Activated CD4-positive, alpha-beta memory T cell treated with anti-CD3 and anti-CD28 coated beads for 36 hours (primary cell): ENCODE measurements around the gene SLC5A9. TPM values are rescaled to one million over a fixed set of nuclear protein-coding genes. Genes with fewer than 3 reads are reported as not detected.
"Not testable (repeated sequence)": the region's sequence is repeated elsewhere in the genome, so short reads cannot be mapped to it uniquely, and the experiment has no call there.

Source experiments
- CTCF ChIA-PET: fragments of 350-600 bp; sonication (Branson Sonifier 250); formaldehyde crosslinking; loops from one replicate; lab custom pipeline; 2021; ENCODE audit warnings: antibody characterized with exemption, inconsistent platforms; lab: Charles Lee
- POLR2A ChIA-PET: fragments of 350-600 bp; sonication (Branson Sonifier 250); formaldehyde crosslinking; loops from one replicate; lab custom pipeline; 2021; ENCODE audit warnings: antibody characterized with exemption; lab: Charles Lee
- DNase-seq: peaks from one replicate; pipeline ENCODE4 v3.0.0-alpha.2; 2020
- H3K27ac Mint-ChIP-seq: one replicate; pipeline ENCODE4 v1.8.0; 2021; ENCODE audit warnings: mixed read lengths
- H3K27me3 Mint-ChIP-seq: one replicate; pipeline ENCODE4 v1.8.0; 2021; ENCODE audit warnings: mixed read lengths
- H3K36me3 Mint-ChIP-seq: one replicate; pipeline ENCODE4 v1.8.0; 2021; ENCODE audit warnings: mixed read lengths
- H3K4me1 Mint-ChIP-seq: one replicate; pipeline ENCODE4 v1.8.0; 2021; ENCODE audit warnings: low read depth, mixed read lengths
- H3K4me3 Mint-ChIP-seq: one replicate; pipeline ENCODE4 v1.8.0; 2021; ENCODE audit warnings: mild to moderate bottlenecking, mixed read lengths
- H3K9me3 Mint-ChIP-seq: one replicate; pipeline ENCODE4 v1.8.0; 2021; ENCODE audit warnings: mixed read lengths
- intact Hi-C: fragments of 100-400 bp; cut with micrococcal nuclease; formaldehyde crosslinking; loops from one replicate; pipeline ENCODE4 v1.15.1; 2023
- total RNA-seq, 2 experiments: library from RNA; stranded (reverse); gene quantifications; one replicate each; pipeline ENCODE4 v1.2.3, GENCODE V29; 2021

SLC5A9 gene
- total RNA-seq, 2 experiments from 2014 or later = not detected

GRCh38 chr1:48250572-48250971 lies 28.1 kb downstream of the SLC5A9 start:
- no peak for DNase-seq
- intact Hi-C loops = no loop called here
- ChIA-PET POLR2A (no interaction called here), CTCF (no interaction called here)
- H3K27ac Mint-ChIP-seq = no peak overlapping the region
- H3K4me1 Mint-ChIP-seq = no peaks in the 10 kb centered on the region
- no peak overlapping the region for H3K4me3 Mint-ChIP-seq
- H3K36me3 Mint-ChIP-seq = no peaks in the 10 kb centered on the region
- H3K9me3 Mint-ChIP-seq = no peaks in the 10 kb centered on the region
- H3K27me3 Mint-ChIP-seq = peaks cover 5% of the 10 kb centered on the region

GRCh38 chr1:48251323-48251722 lies 28.8 kb downstream of the SLC5A9 start:
- ChIA-PET POLR2A (no interaction called here), CTCF (interaction anchor here (0.9 kb wide), 1 partner anchor 51 kb away, joined by 3 read pairs; no protein-coding TSS in a partner anchor)
- Mint-ChIP-seq H3K36me3 (no peaks in the 10 kb centered on the region), H3K27ac (no peak overlapping the region), H3K9me3 (no peaks in the 10 kb centered on the region), H3K4me3 (no peak overlapping the region), H3K4me1 (no peaks in the 10 kb centered on the region), H3K27me3 (peaks cover 5% of the 10 kb centered on the region)
- intact Hi-C loops = no loop called here
- DNase-seq = no peak

GRCh38 chr1:48251821-48252220 lies 29.3 kb downstream of the SLC5A9 start:
- Mint-ChIP-seq H3K9me3 (no peaks in the 10 kb centered on the region), H3K27ac (no peak overlapping the region), H3K4me3 (no peak overlapping the region), H3K27me3 (peaks cover 5% of the 10 kb centered on the region), H3K4me1 (no peaks in the 10 kb centered on the region), H3K36me3 (no peaks in the 10 kb centered on the region)
- ChIA-PET POLR2A (no interaction called here), CTCF (interaction anchor here (0.9 kb wide), 1 partner anchor 51 kb away, joined by 3 read pairs; no protein-coding TSS in a partner anchor)
- DNase-seq = no peak
- intact Hi-C loops = no loop called here

GRCh38 chr1:48254254-48254653 lies 31.7 kb downstream of the SLC5A9 start:
- H3K27ac Mint-ChIP-seq = no peak overlapping the region
- no peaks in the 10 kb centered on the region for H3K9me3 Mint-ChIP-seq
- DNase-seq = no peak
- intact Hi-C loops = no loop called here
- no peak overlapping the region for H3K4me3 Mint-ChIP-seq
- no peaks in the 10 kb centered on the region for H3K36me3 Mint-ChIP-seq
- H3K27me3 Mint-ChIP-seq = peaks cover 3% of the 10 kb centered on the region
- POLR2A ChIA-PET = no interaction called here
- no peaks in the 10 kb centered on the region for H3K4me1 Mint-ChIP-seq
- CTCF ChIA-PET = no interaction called here

- CTCF ChIA-PET = no interaction called here
- DNase-seq = no peak
- no peaks in the 10 kb centered on the region for H3K36me3 Mint-ChIP-seq
- no peak overlapping the region for H3K27ac Mint-ChIP-seq
- POLR2A ChIA-PET = no interaction called here
- intact Hi-C loops = no loop called here
- H3K27me3 Mint-ChIP-seq = peaks cover 2% of the 10 kb centered on the region
- H3K4me3 Mint-ChIP-seq = no peak overlapping the region
- H3K4me1 Mint-ChIP-seq = no peaks in the 10 kb centered on the region
- H3K9me3 Mint-ChIP-seq = no peaks in the 10 kb centered on the region
Measured at GRCh38 chr1:48258106-48258505, 35.6 kb downstream of the SLC5A9 start.

- H3K36me3 Mint-ChIP-seq = no peaks in the 10 kb centered on the region
- POLR2A ChIA-PET = no interaction called here
Measured at GRCh38 chr1:48261881-48262400, 39.4 kb downstream of the SLC5A9 start.

GRCh38 chr1:48263041-48263440 lies 40.5 kb downstream of the SLC5A9 start:
- CTCF ChIA-PET = no interaction called here
- Mint-ChIP-seq H3K27me3 (peaks cover 2% of the 10 kb centered on the region), H3K27ac (no peak overlapping the region), H3K4me1 (no peaks in the 10 kb centered on the region), H3K36me3 (no peaks in the 10 kb centered on the region), H3K4me3 (no peak overlapping the region), H3K9me3 (no peaks in the 10 kb centered on the region)
- intact Hi-C loops = no loop called here
- POLR2A ChIA-PET = no interaction called here
- DNase-seq = no peak

More at GRCh38 chr1:48261881-48262400, 39.4 kb downstream of the SLC5A9 start:
- H3K27ac Mint-ChIP-seq = no peak overlapping the region
- no peak overlapping the region for H3K4me3 Mint-ChIP-seq
- H3K9me3 Mint-ChIP-seq = no peaks in the 10 kb centered on the region
- H3K27me3 Mint-ChIP-seq = peaks cover 2% of the 10 kb centered on the region
- intact Hi-C loops = no loop called here
- CTCF ChIA-PET = no interaction called here
- DNase-seq = no peak
- H3K4me1 Mint-ChIP-seq = no peaks in the 10 kb centered on the region

- POLR2A ChIA-PET = no interaction called here
Measured at GRCh38 chr1:48266576-48266975, 44.1 kb downstream of the SLC5A9 start.

GRCh38 chr1:48277437-48277836 lies 54.9 kb downstream of the SLC5A9 start:
- CTCF ChIA-PET, intact Hi-C loops, POLR2A ChIA-PET, H3K27ac Mint-ChIP-seq, H3K9me3 Mint-ChIP-seq, H3K4me3 Mint-ChIP-seq, DNase-seq, H3K4me1 Mint-ChIP-seq, H3K36me3 Mint-ChIP-seq: not testable (repeated sequence)
- H3K27me3 Mint-ChIP-seq = peaks cover 14% of the 10 kb centered on the region

More at GRCh38 chr1:48266576-48266975, 44.1 kb downstream of the SLC5A9 start:
- DNase-seq = no peak
- Mint-ChIP-seq H3K27ac (no peak overlapping the region), H3K9me3 (no peaks in the 10 kb centered on the region), H3K4me3 (no peak overlapping the region), H3K4me1 (no peaks in the 10 kb centered on the region), H3K36me3 (no peaks in the 10 kb centered on the region), H3K27me3 (no peaks in the 10 kb centered on the region)
- CTCF ChIA-PET = no interaction called here
- intact Hi-C loops = no loop called here

- H3K9me3 Mint-ChIP-seq, H3K36me3 Mint-ChIP-seq, CTCF ChIA-PET, DNase-seq, H3K27ac Mint-ChIP-seq, POLR2A ChIA-PET, H3K4me1 Mint-ChIP-seq, H3K4me3 Mint-ChIP-seq, intact Hi-C loops, H3K27me3 Mint-ChIP-seq: not testable (repeated sequence)
Measured at GRCh38 chr1:48282329-48282728, 59.8 kb downstream of the SLC5A9 start.

- H3K4me1 Mint-ChIP-seq, intact Hi-C loops, CTCF ChIA-PET, DNase-seq, H3K9me3 Mint-ChIP-seq, H3K4me3 Mint-ChIP-seq, H3K36me3 Mint-ChIP-seq, H3K27ac Mint-ChIP-seq, POLR2A ChIA-PET, H3K27me3 Mint-ChIP-seq: not testable (repeated sequence)
Measured at GRCh38 chr1:48284696-48285420, 62.3 kb downstream of the SLC5A9 start.

GRCh38 chr1:48285525-48285924 lies 63.0 kb downstream of the SLC5A9 start:
- ChIA-PET POLR2A (no interaction called here), CTCF (no interaction called here)
- peaks cover 8% of the 10 kb centered on the region for H3K9me3 Mint-ChIP-seq
- peaks cover 2% of the 10 kb centered on the region for H3K27me3 Mint-ChIP-seq
- intact Hi-C loops = no loop called here
- H3K4me3 Mint-ChIP-seq = no peak overlapping the region
- H3K27ac Mint-ChIP-seq = no peak overlapping the region
- no peaks in the 10 kb centered on the region for H3K36me3 Mint-ChIP-seq
- no peaks in the 10 kb centered on the region for H3K4me1 Mint-ChIP-seq
- DNase-seq = no peak

GRCh38 chr1:48291421-48291820 lies 68.9 kb downstream of the SLC5A9 start:
- ChIA-PET CTCF (no interaction called here), POLR2A (no interaction called here)
- H3K27ac Mint-ChIP-seq = no peak overlapping the region
- peaks cover 2% of the 10 kb centered on the region for H3K27me3 Mint-ChIP-seq
- H3K36me3 Mint-ChIP-seq = no peaks in the 10 kb centered on the region
- H3K9me3 Mint-ChIP-seq = no peaks in the 10 kb centered on the region
- DNase-seq = no peak
- intact Hi-C loops = no loop called here
- H3K4me1 Mint-ChIP-seq = no peaks in the 10 kb centered on the region
- no peak overlapping the region for H3K4me3 Mint-ChIP-seq
